GM23338 (cell line): ENCODE data around the gene GCK. TPM values are rescaled to one million over a fixed set of nuclear protein-coding genes. Genes with fewer than 3 reads are reported as not detected.
A peak's percentile ranks its signal among the peaks of the same experiment; 100 is the strongest.

Source experiments
- ATAC-seq: fragments of 200-7000 bp; cut with Tn5 transposase; 3 replicates; pipeline ENCODE4 v1.9.1; 2020
- DNase-seq: peaks from one replicate; pipeline ENCODE4 v3.0.0-alpha.2; 2015; ENCODE audit warnings: low spot score
- H2AFZ ChIP-seq: fragments of 200-600 bp; sonication (generic); 2 replicates; pipeline ENCODE4 v1.8.0; 2016; ENCODE audit warnings: antibody characterized with exemption, mild to moderate bottlenecking, moderate library complexity
- H3F3A ChIP-seq: fragments of 200-600 bp; sonication (generic); replicated peaks from 2 replicates; pipeline ENCODE4 v1.8.0; 2017; ENCODE audit warnings: antibody characterized with exemption, mixed run types, low read depth
- H3K27ac ChIP-seq: fragments of 200-600 bp; sonication (generic); 2 replicates; pipeline ENCODE4 v1.6.1; 2016; ENCODE audit warnings: low read depth
- H3K27me3 ChIP-seq: fragments of 200-600 bp; sonication (generic); 2 replicates; pipeline ENCODE4 v1.8.0; 2016; ENCODE audit warnings: mild to moderate bottlenecking, mixed run types, moderate library complexity; ENCODE audit not compliant: insufficient read depth
- H3K36me3 ChIP-seq: fragments of 200-600 bp; sonication (generic); 2 replicates; pipeline ENCODE4 v1.8.0; 2016; ENCODE audit warnings: mild to moderate bottlenecking; ENCODE audit not compliant: insufficient read depth
- H3K4me1 ChIP-seq: fragments of 200-600 bp; sonication (generic); 2 replicates; pipeline ENCODE4 v1.8.0; 2016; ENCODE audit warnings: mild to moderate bottlenecking, moderate library complexity; ENCODE audit not compliant: insufficient read depth
- H3K4me2 ChIP-seq: fragments of 200-600 bp; sonication (generic); 2 replicates; pipeline ENCODE4 v1.7.1; 2017; ENCODE audit warnings: mixed run types
- H3K4me3 ChIP-seq: fragments of 200-600 bp; sonication (generic); 2 replicates; pipeline ENCODE4 v1.6.1; 2016; ENCODE audit warnings: mixed run types
- H3K79me2 ChIP-seq: fragments of 200-600 bp; sonication (generic); replicated peaks from 2 replicates; pipeline ENCODE4 v1.8.0; 2017; ENCODE audit warnings: mild to moderate bottlenecking; ENCODE audit not compliant: insufficient read depth
- H3K9me2 ChIP-seq: fragments of 200-600 bp; sonication (generic); 2 replicates; pipeline ENCODE4 v1.8.0; 2017; ENCODE audit not compliant: insufficient read depth
- H4K20me1 ChIP-seq: fragments of 200-600 bp; sonication (generic); replicated peaks from 2 replicates; pipeline ENCODE4 v1.8.0; 2017; ENCODE audit warnings: mild to moderate bottlenecking; ENCODE audit not compliant: insufficient read depth
- H3K27ac Mint-ChIP-seq: 2 replicates; pipeline ENCODE4 v1.8.0; 2020; ENCODE audit warnings: inconsistent platforms, mild to moderate bottlenecking, moderate library complexity, mixed read lengths
- H3K27me3 Mint-ChIP-seq: 3 replicates; pipeline ENCODE4 v1.8.0; 2022; ENCODE audit warnings: low read depth, mild to moderate bottlenecking, moderate library complexity, mixed read lengths, inconsistent platforms; ENCODE audit not compliant: insufficient read depth, poor library complexity
- H3K36me3 Mint-ChIP-seq: 3 replicates; pipeline ENCODE4 v1.8.0; 2021; ENCODE audit warnings: low read depth, mild to moderate bottlenecking, inconsistent platforms, moderate library complexity, mixed read lengths
- H3K4me1 Mint-ChIP-seq: 3 replicates; pipeline ENCODE4 v1.8.0; 2020; ENCODE audit warnings: mild to moderate bottlenecking, inconsistent platforms, mixed read lengths
- H3K4me3 Mint-ChIP-seq: 3 replicates; pipeline ENCODE4 v1.8.0; 2021; ENCODE audit warnings: moderate library complexity, mild to moderate bottlenecking, inconsistent platforms, mixed read lengths
- H3K9me3 Mint-ChIP-seq: 3 replicates; pipeline ENCODE4 v1.8.0; 2020; ENCODE audit warnings: moderate library complexity, mild to moderate bottlenecking, inconsistent platforms, mixed read lengths
- CREB1 ChIP-seq: fragments of 250-450 bp; sonication (Bioruptor Pico); IDR thresholded peaks from 2 replicates; pipeline ENCODE4 v1.5.0; 2020; ENCODE audit warnings: low read depth, mild to moderate bottlenecking, moderate library complexity
- CTCF ChIP-seq, 2 experiments: fragments of 200-600 bp in 1 of 2; sonication (generic) in 1 of 2; conservative IDR thresholded peaks; 2 replicates each; pipeline versions ENCODE4 v1.5.1 to v1.6.1; 2016 to 2017; ENCODE audit warnings: antibody characterized with exemption in 2 of 2, low read depth in 2 of 2, mild to moderate bottlenecking in 2 of 2, moderate library complexity in 1 of 2
- EZH2 ChIP-seq: fragments of 200-600 bp; sonication (generic); IDR thresholded peaks from one replicate; pipeline ENCODE4 v1.8.0; 2017; ENCODE audit warnings: antibody characterized with exemption, mild to moderate bottlenecking, low read depth; ENCODE audit not compliant: unreplicated experiment
- JUNB ChIP-seq: IDR thresholded peaks from one replicate; pipeline ENCODE4 v1.6.1; 2016; ENCODE audit warnings: antibody characterized with exemption; ENCODE audit not compliant: unreplicated experiment
- NANOG ChIP-seq: IDR thresholded peaks from 2 replicates; pipeline ENCODE4 v1.6.1; 2016; ENCODE audit warnings: antibody characterized with exemption, borderline replicate concordance
- STAT1 ChIP-seq: IDR thresholded peaks from one replicate; pipeline ENCODE4 v1.6.1; 2016; ENCODE audit warnings: antibody characterized with exemption; ENCODE audit not compliant: unreplicated experiment
- polyA plus RNA-seq: library from polyadenylated mRNA; unstranded; fragments of >200 nt; fragmentation: Nextera tagmentation; extraction: Ambion mirVana; gene quantifications from 2 replicates; pipeline ENCODE4 v1.2.1, GENCODE V29; 2016
- total RNA-seq: library from RNA; depleted of rRNA; stranded (reverse); fragments of >200 nt; shearing (Covaris generic); gene quantifications from 2 replicates; pipeline ENCODE4 v1.2.3, GENCODE V29; 2014
- TF ChIP-seq, protein P1 (sequence below): fragments of 250-450 bp; sonication (Bioruptor Pico); IDR thresholded peaks from 2 replicates; pipeline ENCODE4 v1.5.0; 2020; ENCODE audit warnings: mild to moderate bottlenecking, moderate library complexity

GCK gene
- total and polyA plus RNA-seq, 2 experiments from 2014 or later: 6.1 to 7.3 TPM

DNA sequence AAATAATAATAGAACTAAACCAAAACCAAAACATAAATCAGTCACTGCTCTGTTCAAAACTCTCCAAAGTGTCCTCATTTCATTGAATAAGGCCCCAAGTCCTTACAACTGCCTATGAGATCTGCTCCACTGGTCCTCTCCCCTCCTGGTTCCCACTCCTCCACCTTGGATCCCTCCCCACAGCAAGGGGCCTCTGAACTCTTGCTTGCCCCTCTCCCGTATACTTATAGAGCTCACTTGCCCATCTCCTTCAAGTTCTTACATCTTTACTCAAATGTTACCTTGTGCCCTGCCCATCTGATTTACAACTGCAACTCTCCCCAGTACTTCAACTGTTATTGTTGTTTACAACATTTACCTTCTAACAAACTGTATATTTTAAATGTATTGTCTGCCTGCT, 66.7 kb downstream of the GCK start (continued):
- TF ChIP-seq, protein P1, sequence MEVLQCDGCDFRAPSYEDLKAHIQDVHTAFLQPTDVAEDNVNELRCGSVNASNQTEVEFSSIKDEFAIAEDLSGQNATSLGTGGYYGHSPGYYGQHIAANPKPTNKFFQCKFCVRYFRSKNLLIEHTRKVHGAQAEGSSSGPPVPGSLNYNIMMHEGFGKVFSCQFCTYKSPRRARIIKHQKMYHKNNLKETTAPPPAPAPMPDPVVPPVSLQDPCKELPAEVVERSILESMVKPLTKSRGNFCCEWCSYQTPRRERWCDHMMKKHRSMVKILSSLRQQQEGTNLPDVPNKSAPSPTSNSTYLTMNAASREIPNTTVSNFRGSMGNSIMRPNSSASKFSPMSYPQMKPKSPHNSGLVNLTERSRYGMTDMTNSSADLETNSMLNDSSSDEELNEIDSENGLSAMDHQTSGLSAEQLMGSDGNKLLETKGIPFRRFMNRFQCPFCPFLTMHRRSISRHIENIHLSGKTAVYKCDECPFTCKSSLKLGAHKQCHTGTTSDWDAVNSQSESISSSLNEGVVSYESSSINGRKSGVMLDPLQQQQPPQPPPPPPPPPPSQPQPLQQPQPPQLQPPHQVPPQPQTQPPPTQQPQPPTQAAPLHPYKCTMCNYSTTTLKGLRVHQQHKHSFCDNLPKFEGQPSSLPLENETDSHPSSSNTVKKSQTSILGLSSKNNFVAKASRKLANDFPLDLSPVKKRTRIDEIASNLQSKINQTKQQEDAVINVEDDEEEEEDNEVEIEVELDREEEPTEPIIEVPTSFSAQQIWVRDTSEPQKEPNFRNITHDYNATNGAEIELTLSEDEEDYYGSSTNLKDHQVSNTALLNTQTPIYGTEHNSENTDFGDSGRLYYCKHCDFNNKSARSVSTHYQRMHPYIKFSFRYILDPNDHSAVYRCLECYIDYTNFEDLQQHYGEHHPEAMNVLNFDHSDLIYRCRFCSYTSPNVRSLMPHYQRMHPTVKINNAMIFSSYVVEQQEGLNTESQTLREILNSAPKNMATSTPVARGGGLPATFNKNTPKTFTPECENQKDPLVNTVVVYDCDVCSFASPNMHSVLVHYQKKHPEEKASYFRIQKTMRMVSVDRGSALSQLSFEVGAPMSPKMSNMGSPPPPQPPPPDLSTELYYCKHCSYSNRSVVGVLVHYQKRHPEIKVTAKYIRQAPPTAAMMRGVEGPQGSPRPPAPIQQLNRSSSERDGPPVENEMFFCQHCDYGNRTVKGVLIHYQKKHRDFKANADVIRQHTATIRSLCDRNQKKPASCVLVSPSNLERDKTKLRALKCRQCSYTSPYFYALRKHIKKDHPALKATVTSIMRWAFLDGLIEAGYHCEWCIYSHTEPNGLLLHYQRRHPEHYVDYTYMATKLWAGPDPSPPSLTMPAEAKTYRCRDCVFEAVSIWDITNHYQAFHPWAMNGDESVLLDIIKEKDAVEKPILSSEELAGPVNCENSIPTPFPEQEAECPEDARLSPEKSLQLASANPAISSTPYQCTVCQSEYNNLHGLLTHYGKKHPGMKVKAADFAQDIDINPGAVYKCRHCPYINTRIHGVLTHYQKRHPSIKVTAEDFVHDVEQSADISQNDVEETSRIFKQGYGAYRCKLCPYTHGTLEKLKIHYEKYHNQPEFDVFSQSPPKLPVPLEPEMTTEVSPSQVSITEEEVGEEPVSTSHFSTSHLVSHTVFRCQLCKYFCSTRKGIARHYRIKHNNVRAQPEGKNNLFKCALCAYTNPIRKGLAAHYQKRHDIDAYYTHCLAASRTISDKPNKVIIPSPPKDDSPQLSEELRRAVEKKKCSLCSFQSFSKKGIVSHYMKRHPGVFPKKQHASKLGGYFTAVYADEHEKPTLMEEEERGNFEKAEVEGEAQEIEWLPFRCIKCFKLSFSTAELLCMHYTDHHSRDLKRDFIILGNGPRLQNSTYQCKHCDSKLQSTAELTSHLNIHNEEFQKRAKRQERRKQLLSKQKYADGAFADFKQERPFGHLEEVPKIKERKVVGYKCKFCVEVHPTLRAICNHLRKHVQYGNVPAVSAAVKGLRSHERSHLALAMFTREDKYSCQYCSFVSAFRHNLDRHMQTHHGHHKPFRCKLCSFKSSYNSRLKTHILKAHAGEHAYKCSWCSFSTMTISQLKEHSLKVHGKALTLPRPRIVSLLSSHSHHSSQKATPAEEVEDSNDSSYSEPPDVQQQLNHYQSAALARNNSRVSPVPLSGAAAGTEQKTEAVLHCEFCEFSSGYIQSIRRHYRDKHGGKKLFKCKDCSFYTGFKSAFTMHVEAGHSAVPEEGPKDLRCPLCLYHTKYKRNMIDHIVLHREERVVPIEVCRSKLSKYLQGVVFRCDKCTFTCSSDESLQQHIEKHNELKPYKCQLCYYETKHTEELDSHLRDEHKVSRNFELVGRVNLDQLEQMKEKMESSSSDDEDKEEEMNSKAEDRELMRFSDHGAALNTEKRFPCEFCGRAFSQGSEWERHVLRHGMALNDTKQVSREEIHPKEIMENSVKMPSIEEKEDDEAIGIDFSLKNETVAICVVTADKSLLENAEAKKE (CRISPR knock-in tag): no peak
- no peak for TF ChIP-seq STAT1

DNA sequence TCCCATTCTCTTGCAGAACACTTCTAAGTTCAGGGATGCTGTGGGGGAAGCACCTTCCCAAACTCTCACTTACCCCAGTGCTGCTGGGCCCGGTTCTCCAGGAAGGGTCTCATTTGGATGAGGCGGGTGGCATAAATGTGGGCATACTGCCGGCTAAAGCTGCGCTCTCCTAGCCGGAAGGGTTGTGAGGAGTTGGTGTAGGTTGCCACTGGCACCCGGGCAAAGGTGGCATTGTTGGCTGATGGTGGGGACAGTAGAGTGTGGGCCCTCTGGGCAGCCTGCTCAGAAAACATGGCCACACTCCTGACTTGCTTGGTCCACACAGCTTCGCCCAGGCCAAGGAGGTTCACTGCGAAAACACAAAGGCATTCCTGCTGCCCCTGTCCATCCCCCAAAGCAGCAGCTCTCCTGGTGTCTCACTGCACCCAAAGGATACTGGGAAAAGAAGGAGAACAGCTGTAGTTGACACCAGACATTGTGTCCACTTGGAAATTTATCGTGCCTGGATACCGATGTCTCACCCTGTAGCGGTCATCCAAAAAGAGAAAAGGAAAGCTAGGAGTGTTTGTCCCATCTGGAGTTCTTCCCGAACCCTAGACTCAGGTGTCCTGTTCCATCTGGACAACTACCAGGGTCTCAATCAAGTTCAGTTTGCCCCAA, 67.3 kb downstream of the GCK start:
- H3K4me3 ChIP-seq: peak overlapping the region; percentile 75
- no peak for TF ChIP-seq NANOG
- no peak for TF ChIP-seq STAT1
- TF ChIP-seq JUNB: no peak
- no peak for TF ChIP-seq CREB1
- TF ChIP-seq CTCF (conservative IDR thresholded peaks at IDR 0.05; ENCODE audit: low read depth in 2 of 2): no peak
- TF ChIP-seq, protein P1 (CRISPR knock-in tag): no peak
- TF ChIP-seq EZH2: no peak

More for the DNA sequence above, 67.3 kb downstream of the GCK start:
- peaks cover 9% of the 10 kb centered on the region for H3K27me3 Mint-ChIP-seq
- peak overlapping the region; percentile 77 for H3K4me3 Mint-ChIP-seq
- ATAC-seq: no peak
- Histone ChIP-seq H3F3A (no peaks in the 10 kb centered on the region), H3K36me3 (peaks cover 12% of the 10 kb centered on the region; the same call in 1 of the 2 replicates), H3K79me2 (peaks cover 24% of the 10 kb centered on the region), H4K20me1 (peaks cover 3% of the 10 kb centered on the region), H3K27ac (no peak overlapping the region), H3K9me2 (no peaks in the 10 kb centered on the region), H2AFZ (no peak overlapping the region), H3K4me1 (peaks cover 15% of the 10 kb centered on the region; the same call in 1 of the 2 replicates), H3K27me3 (peaks cover 12% of the 10 kb centered on the region), H3K4me2 (peak overlapping the region; percentile 88)
- peaks cover 3% of the 10 kb centered on the region for H3K9me3 Mint-ChIP-seq
- DNase-seq: no peak
- peaks cover 11% of the 10 kb centered on the region for H3K4me1 Mint-ChIP-seq
- no peak overlapping the region for H3K27ac Mint-ChIP-seq
- H3K36me3 Mint-ChIP-seq: peaks cover 49% of the 10 kb centered on the region
